ENCODE results near the gene SHB. TPM values are rescaled to one million over a fixed set of nuclear protein-coding genes. Genes with fewer than 3 reads are reported as not detected.

Gene SHB
- total and polyA plus RNA-seq, 10 donors: 1.2 to 20.5 (median 7.1) TPM

DNA sequence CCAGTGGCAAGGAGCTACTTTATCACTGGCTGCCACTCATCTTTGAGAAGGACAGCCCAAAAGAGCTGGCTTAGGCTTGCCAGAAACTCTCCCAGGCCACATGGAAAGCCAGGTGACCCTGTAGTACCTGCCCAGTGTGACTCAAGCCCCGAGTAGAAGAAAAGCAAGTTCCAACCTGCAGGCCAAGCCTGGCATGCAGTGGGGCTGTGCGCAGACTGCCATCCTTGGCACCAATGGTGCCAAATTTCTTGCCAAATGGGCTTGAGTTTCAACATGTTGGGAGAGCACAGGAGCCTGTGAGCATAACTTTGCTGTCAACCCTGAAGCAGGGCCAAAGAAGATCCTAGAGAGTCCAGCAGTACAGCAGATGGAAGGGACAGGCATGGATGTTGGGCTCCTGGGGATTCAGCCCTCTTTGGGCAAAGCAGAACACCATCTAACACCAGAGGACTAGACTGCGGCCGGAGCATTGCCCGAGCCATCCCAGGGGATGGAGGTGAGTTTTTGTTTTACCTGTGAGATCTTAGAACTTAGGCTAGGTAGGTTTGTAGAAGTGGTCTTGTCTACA lies 27.3 kb upstream of the SHB start:
- WGBS, 5 donors: 90 to 98% (median 94%) methylated on average over 5 of the region's 5 CpGs
- H3K27me3 ChIP-seq (replicated peaks in 1 of 7): no peaks in the 10 kb centered on the region
- DNase-seq: peak; percentile 47
- H3K4me3 ChIP-seq: no peak overlapping the region
- H3K27ac ChIP-seq: no peak overlapping the region
- intact Hi-C loops (cut with DNase I; ENCODE audit: low total_unique reads): no loop called here
- no peaks in the 10 kb centered on the region for H3K4me1 ChIP-seq
- no peaks in the 10 kb centered on the region for H3K9me3 ChIP-seq
- no peak for TF ChIP-seq CTCF (IDR thresholded peaks at IDR 0.05 in 8 of 11, conservative IDR thresholded peaks at IDR 0.05 in 3 of 11)
- TF ChIP-seq POLR2A (IDR thresholded peaks at IDR 0.05): no peak
- TF ChIP-seq POLR2AphosphoS5 (IDR thresholded peaks at IDR 0.05): no peak
- no peaks in the 10 kb centered on the region for H3K36me3 ChIP-seq

- DNase-seq: peak; percentile 39
- H3K9me3 ChIP-seq: no peaks in the 10 kb centered on the region
- peaks cover 0 to 5% (median 0%) of the 10 kb centered on the region in 6 donors for H3K4me1 ChIP-seq
- no peak overlapping the region for H3K4me3 ChIP-seq
- H3K27me3 ChIP-seq (replicated peaks in 1 of 7): no peaks in the 10 kb centered on the region
- no peak overlapping the region for H3K27ac ChIP-seq
- TF ChIP-seq POLR2AphosphoS5 (IDR thresholded peaks at IDR 0.05): no peak
- TF ChIP-seq POLR2A (IDR thresholded peaks at IDR 0.05): no peak
- no peaks in the 10 kb centered on the region for H3K36me3 ChIP-seq
- 85 to 96% (median 92%) methylated on average over 1 to 4 of the region's 4 CpGs for WGBS, 5 donors
- intact Hi-C loops (cut with DNase I; ENCODE audit: low total_unique reads): no loop called here
These were observed 25.1 kb upstream of the SHB start for GRCh38 chr9:38094165-38094564.

- no peaks in the 10 kb centered on the region for H3K36me3 ChIP-seq
- intact Hi-C loops (cut with DNase I; ENCODE audit: low total_unique reads): no loop called here
- no peak for DNase-seq
- no peaks in the 10 kb centered on the region for H3K27me3 ChIP-seq (replicated peaks in 1 of 7)
- H3K4me1 ChIP-seq: peaks cover 0 to 16% (median 3%) of the 10 kb centered on the region in 6 donors
- H3K9me3 ChIP-seq: no peaks in the 10 kb centered on the region
- no peak overlapping the region for H3K27ac ChIP-seq
- no peak for TF ChIP-seq POLR2A (IDR thresholded peaks at IDR 0.05)
- no peak overlapping the region for H3K4me3 ChIP-seq
- 90 to 99% (median 96%) methylated on average over 2 of the region's 2 CpGs for WGBS, 5 donors
These were observed 23.6 kb upstream of the SHB start for GRCh38 chr9:38092656-38093055.

DNA sequence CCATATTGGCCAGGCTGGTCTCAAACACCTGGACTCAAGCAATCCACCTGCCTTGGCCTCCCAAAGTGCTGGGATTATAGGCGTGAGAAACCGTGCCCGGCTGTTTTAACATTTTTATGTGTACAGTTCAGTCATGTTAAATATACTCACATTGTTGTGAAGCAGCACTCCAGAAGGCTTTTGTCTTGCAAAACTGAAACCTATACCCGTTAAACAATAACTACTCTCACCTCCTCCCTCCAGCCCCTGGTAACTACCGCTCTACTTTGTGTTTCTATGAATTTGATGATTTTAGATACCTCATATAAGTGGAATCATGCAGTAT lies 23.1 kb upstream of the SHB start:
- intact Hi-C loops (cut with DNase I; ENCODE audit: low total_unique reads): no loop called here
- Histone ChIP-seq H3K4me3 (no peak overlapping the region), H3K9me3 (no peaks in the 10 kb centered on the region), H3K27me3 (replicated peaks in 1 of 7) (no peaks in the 10 kb centered on the region), H3K27ac (no peak overlapping the region), H3K36me3 (no peaks in the 10 kb centered on the region), H3K4me1 (peaks cover 0 to 16% (median 3%) of the 10 kb centered on the region in 6 donors)
- WGBS, 5 donors: 90 to 97% (median 94%) methylated on average over 5 of the region's 5 CpGs
- TF ChIP-seq POLR2AphosphoS5 (IDR thresholded peaks at IDR 0.05): no peak
- TF ChIP-seq POLR2A (IDR thresholded peaks at IDR 0.05): no peak
- no peak for DNase-seq

GRCh38 chr9:38091310-38092199 lies 22.5 kb upstream of the SHB start:
- Histone ChIP-seq H3K4me3 (no peak overlapping the region), H3K27ac (no peak overlapping the region), H3K4me1 (peaks cover 0 to 16% (median 3%) of the 10 kb centered on the region in 6 donors), H3K27me3 (replicated peaks in 1 of 7) (no peaks in the 10 kb centered on the region), H3K9me3 (no peaks in the 10 kb centered on the region), H3K36me3 (no peaks in the 10 kb centered on the region)
- peak; percentile 32 for DNase-seq
- intact Hi-C loops (cut with DNase I; ENCODE audit: low total_unique reads): no loop called here
- WGBS, 5 donors: 63 to 77% (median 71%) methylated on average over 7 of the region's 7 CpGs
- no peak for TF ChIP-seq CTCF (IDR thresholded peaks at IDR 0.05 in 8 of 11, conservative IDR thresholded peaks at IDR 0.05 in 3 of 11)
- TF ChIP-seq POLR2AphosphoS5 (IDR thresholded peaks at IDR 0.05): no peak
- TF ChIP-seq POLR2A (IDR thresholded peaks at IDR 0.05): no peak
